Astrocyte (in vitro differentiated cells and primary cell): Measurements from ENCODE around the gene ZEB1. TPM values are rescaled to one million over a fixed set of nuclear protein-coding genes. Genes with fewer than 3 reads are reported as not detected.

Experiments used
- DNase-seq: peaks from one replicate; pipeline ENCODE4 v3.0.0-alpha.2; 2010; ENCODE audit warnings: low read depth
- FAIRE-seq: peaks from 2 replicates; lab custom pipeline; 2011; peaks lifted over from hg19 to GRCh38; lab: Jason Lieb, UNC
- H2AFZ ChIP-seq: 2 replicates; pipeline ENCODE4 v1.6.0; 2012; ENCODE audit warnings: low read depth, low read length, inconsistent platforms
- H3K27ac ChIP-seq: 2 replicates; pipeline ENCODE4 v1.5.1; 2011; ENCODE audit warnings: low read depth, low read length, inconsistent platforms
- H3K27me3 ChIP-seq: 2 replicates; pipeline ENCODE4 v1.6.0; 2011; ENCODE audit warnings: low read length, inconsistent platforms; ENCODE audit not compliant: insufficient read depth
- H3K36me3 ChIP-seq: 2 replicates; pipeline ENCODE4 v1.5.1; 2011; ENCODE audit warnings: low read length, inconsistent platforms; ENCODE audit not compliant: insufficient read depth
- H3K4me1 ChIP-seq: 2 replicates; pipeline ENCODE4 v1.5.1; 2011; ENCODE audit warnings: low read length, inconsistent platforms; ENCODE audit not compliant: insufficient read depth
- H3K4me2 ChIP-seq: 2 replicates; pipeline ENCODE4 v1.6.0; 2012; ENCODE audit warnings: low read length, inconsistent platforms
- H3K4me3 ChIP-seq: 2 replicates; pipeline ENCODE4 v1.5.1; 2011; ENCODE audit warnings: low read depth, mild to moderate bottlenecking, low read length, inconsistent platforms; ENCODE audit not compliant: insufficient read depth
- H3K79me2 ChIP-seq: 2 replicates; pipeline ENCODE4 v1.6.0; 2012; ENCODE audit warnings: mild to moderate bottlenecking, low read length, inconsistent platforms; ENCODE audit not compliant: insufficient read depth
- H3K9ac ChIP-seq: 2 replicates; pipeline ENCODE4 v1.6.0; 2012; ENCODE audit warnings: mild to moderate bottlenecking, low read length, inconsistent platforms
- H3K9me3 ChIP-seq: 2 replicates; pipeline ENCODE4 v1.5.1; 2012; ENCODE audit warnings: low read depth, mild to moderate bottlenecking, low read length, inconsistent platforms; ENCODE audit not compliant: insufficient read depth
- H4K20me1 ChIP-seq: 2 replicates; pipeline ENCODE4 v1.6.0; 2012; ENCODE audit warnings: low read length, inconsistent platforms; ENCODE audit not compliant: insufficient read depth
- H3K27ac Mint-ChIP-seq: one replicate; pipeline ENCODE4 v1.8.0; 2021; ENCODE audit warnings: mild to moderate bottlenecking, mixed read lengths; ENCODE audit not compliant: unreplicated experiment
- H3K27me3 Mint-ChIP-seq: one replicate; pipeline ENCODE4 v1.8.0; 2021; ENCODE audit warnings: low read depth, mixed read lengths; ENCODE audit not compliant: unreplicated experiment
- H3K36me3 Mint-ChIP-seq: one replicate; pipeline ENCODE4 v1.8.0; 2021; ENCODE audit warnings: low read depth, mixed read lengths; ENCODE audit not compliant: unreplicated experiment
- H3K4me1 Mint-ChIP-seq: one replicate; pipeline ENCODE4 v1.8.0; 2021; ENCODE audit warnings: low read depth, mixed read lengths; ENCODE audit not compliant: unreplicated experiment
- H3K4me3 Mint-ChIP-seq: one replicate; pipeline ENCODE4 v1.8.0; 2021; ENCODE audit warnings: mild to moderate bottlenecking, moderate library complexity, mixed read lengths; ENCODE audit not compliant: unreplicated experiment
- H3K9me3 Mint-ChIP-seq: one replicate; pipeline ENCODE4 v1.8.0; 2021; ENCODE audit warnings: mild to moderate bottlenecking, mixed read lengths; ENCODE audit not compliant: unreplicated experiment
- CTCF ChIP-seq: IDR thresholded peaks from 2 replicates; pipeline ENCODE4 v1.5.1; 2011; ENCODE audit warnings: low read depth, mild to moderate bottlenecking, inconsistent platforms, low read length, moderate library complexity; ENCODE audit not compliant: insufficient read depth
- EZH2 ChIP-seq: IDR thresholded peaks from 2 replicates; pipeline ENCODE4 v1.6.1; 2012; ENCODE audit warnings: mild to moderate bottlenecking, low read length, inconsistent platforms; ENCODE audit not compliant: insufficient read depth
- total RNA-seq: library from RNA; stranded (reverse); gene quantifications from 2 replicates; pipeline ENCODE4 v1.2.1, GENCODE V29; 2021

The ZEB1 gene
- total RNA-seq, 1 donor from 2014 or later = 37.2 TPM

DNA sequence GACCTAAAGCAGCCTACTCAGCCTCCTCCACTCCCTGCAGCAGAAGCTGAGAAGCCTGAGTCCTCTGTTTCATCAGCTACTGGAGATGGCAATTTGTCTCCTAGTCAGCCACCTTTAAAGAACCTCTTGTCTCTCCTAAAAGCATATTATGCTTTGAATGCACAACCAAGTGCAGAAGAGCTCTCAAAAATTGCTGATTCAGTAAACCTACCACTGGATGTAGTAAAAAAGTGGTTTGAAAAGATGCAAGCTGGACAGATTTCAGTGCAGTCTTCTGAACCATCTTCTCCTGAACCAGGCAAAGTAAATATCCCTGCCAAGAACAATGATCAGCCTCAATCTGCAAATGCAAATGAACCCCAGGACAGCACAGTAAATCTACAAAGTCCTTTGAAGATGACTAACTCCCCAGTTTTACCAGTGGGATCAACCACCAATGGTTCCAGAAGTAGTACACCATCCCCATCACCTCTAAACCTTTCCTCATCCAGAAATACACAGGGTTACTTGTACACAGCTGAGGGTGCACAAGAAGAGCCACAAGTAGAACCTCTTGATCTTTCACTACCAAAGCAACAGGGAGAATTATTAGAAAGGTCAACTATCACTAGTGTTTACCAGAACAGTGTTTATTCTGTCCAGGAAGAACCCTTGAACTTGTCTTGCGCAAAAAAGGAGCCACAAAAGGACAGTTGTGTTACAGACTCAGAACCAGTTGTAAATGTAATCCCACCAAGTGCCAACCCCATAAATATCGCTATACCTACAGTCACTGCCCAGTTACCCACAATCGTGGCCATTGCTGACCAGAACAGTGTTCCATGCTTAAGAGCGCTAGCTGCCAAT lies 202.2 kb downstream of the ZEB1 start:
- Mint-ChIP-seq H3K27ac (no peak overlapping the region), H3K27me3 (no peaks in the 10 kb centered on the region), H3K9me3 (no peaks in the 10 kb centered on the region), H3K4me3 (no peak overlapping the region), H3K4me1 (no peaks in the 10 kb centered on the region), H3K36me3 (peaks cover 34% of the 10 kb centered on the region)
- DNase-seq (no peak), FAIRE-seq (peak; percentile 73)
- H3K4me1 ChIP-seq = peaks cover under 1% of the 10 kb centered on the region
- H3K27ac ChIP-seq = no peak overlapping the region
- no peak overlapping the region for H3K4me2 ChIP-seq
- H3K9me3 ChIP-seq = no peaks in the 10 kb centered on the region
- no peak overlapping the region for H3K9ac ChIP-seq
- H4K20me1 ChIP-seq = peaks cover 5% of the 10 kb centered on the region
- no peaks in the 10 kb centered on the region for H3K27me3 ChIP-seq
- H2AFZ ChIP-seq = no peak overlapping the region
- no peak overlapping the region for H3K4me3 ChIP-seq
- H3K36me3 ChIP-seq = peaks cover 61% of the 10 kb centered on the region
- TF ChIP-seq EZH2 = no peak
- TF ChIP-seq CTCF = no peak
- peaks cover 4% of the 10 kb centered on the region for H3K79me2 ChIP-seq

DNA sequence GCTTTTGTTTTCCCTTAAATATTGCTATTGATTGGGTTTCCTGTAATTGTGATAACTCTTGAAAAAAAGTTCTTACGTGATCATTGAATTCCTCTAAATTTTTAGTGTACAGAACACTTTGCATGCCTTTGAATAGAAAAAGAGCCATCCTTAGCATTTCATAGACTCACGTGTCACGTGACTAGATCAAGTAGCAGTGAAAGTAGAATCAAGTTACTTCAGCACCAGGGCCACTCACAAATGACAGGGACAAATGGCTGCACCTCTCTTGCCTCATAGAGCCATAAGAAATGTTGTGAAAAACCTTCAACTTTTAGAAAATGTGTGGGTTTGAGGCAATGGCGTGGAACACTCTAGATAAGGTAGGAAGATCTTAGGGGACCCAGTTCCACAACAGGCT lies 203.8 kb downstream of the ZEB1 start:
- FAIRE-seq = no peak
- Histone ChIP-seq H2AFZ (no peak overlapping the region), H3K4me2 (no peak overlapping the region), H3K4me3 (no peak overlapping the region), H4K20me1 (peaks cover 5% of the 10 kb centered on the region), H3K36me3 (peaks cover 66% of the 10 kb centered on the region), H3K9ac (no peak overlapping the region), H3K27me3 (no peaks in the 10 kb centered on the region), H3K27ac (no peak overlapping the region), H3K9me3 (no peaks in the 10 kb centered on the region), H3K4me1 (peaks cover 9% of the 10 kb centered on the region), H3K79me2 (peaks cover 4% of the 10 kb centered on the region)
- Mint-ChIP-seq H3K36me3 (peaks cover 43% of the 10 kb centered on the region), H3K4me1 (peaks cover 6% of the 10 kb centered on the region), H3K27ac (no peak overlapping the region), H3K9me3 (peaks cover 5% of the 10 kb centered on the region), H3K4me3 (no peak overlapping the region), H3K27me3 (no peaks in the 10 kb centered on the region)
- no peak for DNase-seq
- TF ChIP-seq CTCF (no peak), EZH2 (no peak)

- TF ChIP-seq CTCF = no peak
- no peak for TF ChIP-seq EZH2
- no peak overlapping the region for H3K27ac ChIP-seq
- Mint-ChIP-seq H3K27ac (no peak overlapping the region), H3K36me3 (peaks cover 43% of the 10 kb centered on the region), H3K4me3 (no peak overlapping the region), H3K4me1 (peaks cover 6% of the 10 kb centered on the region), H3K27me3 (no peaks in the 10 kb centered on the region), H3K9me3 (peaks cover 5% of the 10 kb centered on the region)
- H3K9me3 ChIP-seq = no peaks in the 10 kb centered on the region
- DNase-seq (no peak), FAIRE-seq (no peak)
- no peak overlapping the region for H2AFZ ChIP-seq
- peaks cover 9% of the 10 kb centered on the region for H3K4me1 ChIP-seq
- H4K20me1 ChIP-seq = peaks cover 5% of the 10 kb centered on the region
- H3K36me3 ChIP-seq = peaks cover 71% of the 10 kb centered on the region
- H3K4me2 ChIP-seq = no peak overlapping the region
- peaks cover 4% of the 10 kb centered on the region for H3K79me2 ChIP-seq
- H3K4me3 ChIP-seq = no peak overlapping the region
- no peak overlapping the region for H3K9ac ChIP-seq
- no peaks in the 10 kb centered on the region for H3K27me3 ChIP-seq
Measured at GRCh38 chr10:31524460-31524859, 205.4 kb downstream of the ZEB1 start.
